NCI-H2107 (cell line): ENCODE data around the gene PEX10.
"Not testable (repeated sequence)": the region's sequence is repeated elsewhere in the genome, so short reads cannot be mapped to it uniquely, and the experiment has no call there.

ENCODE experiments used
- DNase-seq: peaks from one replicate; lab custom pipeline; 2025; lab: John Stamatoyannopoulos, UW

The PEX10 gene

GRCh38 chr1:2412395-2412772 is at the start of gene PEX10:
Gene PEX10 (minus strand): TSS chr1:2412564. CDS start chr1:2412502, 62 bp downstream.
- DNase-seq: peak; percentile 21

GRCh38 chr1:2460996-2461751 is 48.8 kb upstream of the PEX10 start:
- DNase-seq: no peak

- no peak for DNase-seq
Measured at GRCh38 chr1:2460203-2460602, 47.8 kb upstream of the PEX10 start.

- no peak for DNase-seq
Measured at GRCh38 chr1:2459757-2460156, 47.4 kb upstream of the PEX10 start.

- DNase-seq: not testable (repeated sequence)
Measured at GRCh38 chr1:2459102-2459753, 46.9 kb upstream of the PEX10 start.

- no peak for DNase-seq
Measured at GRCh38 chr1:2458687-2459086, 46.3 kb upstream of the PEX10 start.

GRCh38 chr1:2457444-2457843 is 45.1 kb upstream of the PEX10 start:
- no peak for DNase-seq

- DNase-seq: no peak
Measured at GRCh38 chr1:2455757-2456156, 43.4 kb upstream of the PEX10 start.

- DNase-seq: no peak
Measured at GRCh38 chr1:2454227-2454626, 41.9 kb upstream of the PEX10 start.

GRCh38 chr1:2452932-2453315 is 40.6 kb upstream of the PEX10 start:
- no peak for DNase-seq

GRCh38 chr1:2452201-2452931 is 40.0 kb upstream of the PEX10 start:
- no peak for DNase-seq

- no peak for DNase-seq
Measured at GRCh38 chr1:2451741-2452140, 39.4 kb upstream of the PEX10 start.

GRCh38 chr1:2449636-2450454 is 37.5 kb upstream of the PEX10 start:
- no peak for DNase-seq

- no peak for DNase-seq
Measured at GRCh38 chr1:2448098-2448445, 35.7 kb upstream of the PEX10 start.

GRCh38 chr1:2447276-2448097 is 35.1 kb upstream of the PEX10 start:
- DNase-seq: no peak

- no peak for DNase-seq
Measured at GRCh38 chr1:2446861-2447260, 34.5 kb upstream of the PEX10 start.

- DNase-seq: no peak
Measured at GRCh38 chr1:2446394-2446793, 34.0 kb upstream of the PEX10 start.

- DNase-seq: no peak
Measured at GRCh38 chr1:2445823-2446215, 33.5 kb upstream of the PEX10 start.

- no peak for DNase-seq
Measured at GRCh38 chr1:2445162-2445822, 32.9 kb upstream of the PEX10 start.

- no peak for DNase-seq
Measured at GRCh38 chr1:2444138-2444591, 31.8 kb upstream of the PEX10 start.
